Measurements from ENCODE around the gene KIF3C. TPM values are rescaled to one million over a fixed set of nuclear protein-coding genes. Genes with fewer than 3 reads are reported as not detected.
A peak's percentile ranks its signal among the peaks of the same experiment; 100 is the strongest.

Gene KIF3C
- total and polyA plus RNA-seq, 10 of the 15 experiments (the other 5 are each of a cell fraction or from before 2014, with no cell fraction given), result 0.10 to 0.63 (median 0.46) TPM

DNA sequence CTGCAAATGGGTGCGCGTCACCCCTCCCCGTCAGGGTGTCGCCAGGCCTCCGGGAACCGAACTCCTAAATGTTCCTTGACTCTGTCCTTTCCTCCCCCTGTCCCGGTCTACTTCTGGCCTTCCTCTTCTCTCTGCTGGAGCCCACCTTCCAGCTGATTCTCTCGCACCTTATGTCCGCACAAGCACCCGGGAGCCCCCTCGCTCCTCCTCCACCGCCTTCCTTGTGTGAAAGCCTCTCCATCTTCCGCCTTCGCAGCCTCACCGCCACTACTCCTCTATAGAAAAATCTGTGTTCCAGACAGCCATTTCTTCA is 627 bp upstream of the KIF3C start:
- H2AFZ ChIP-seq (ENCODE audit: control insufficient read depth, low read depth, low read length), result no peak overlapping the region; the same call in 1 of the 2 replicates
- no TSS peak for BruUV-seq (replicated peaks)
- no peaks in the 10 kb centered on the region for H4K20me1 ChIP-seq (ENCODE audit: control insufficient read depth, insufficient read depth)
- intact Hi-C loops (cut with micrococcal nuclease; ENCODE audit: unreplicated experiment), result no loop called here
- peak overlapping the region; percentile 92; the same call in 1 of the 2 replicates for H3K4me3 ChIP-seq
- H3K4me2 ChIP-seq (ENCODE audit: control insufficient read depth, insufficient read depth), result peak overlapping the region; percentile 75; the same call in 1 of the 2 replicates
- H3K4me1 ChIP-seq (ENCODE audit: control insufficient read depth, insufficient read depth, low read length), result no peaks in the 10 kb centered on the region
- POLR2A ChIA-PET, result no interaction called here
- FAIRE-seq (no peak), DNase-seq (ENCODE audit: low read depth, low spot score) (no peak), ATAC-seq (no peak)
- no peak overlapping the region for H3K9ac ChIP-seq (ENCODE audit: control insufficient read depth, insufficient read depth, low read length)
- TF ChIP-seq RB1 (IDR thresholded peaks at IDR 0.05; ENCODE audit: borderline replicate concordance) (no peak), SUZ12 (IDR thresholded peaks at IDR 0.05; ENCODE audit: unreplicated experiment) (no peak), MYB (IDR thresholded peaks at IDR 0.05; ENCODE audit: borderline replicate concordance, low read depth, low read length) (no peak), BACH1 (IDR thresholded peaks at IDR 0.05; ENCODE audit: borderline replicate concordance) (no peak), ZBED1 (IDR thresholded peaks at IDR 0.05; ENCODE audit: borderline replicate concordance) (no peak)
- CTCF ChIA-PET, result interaction anchor here (1.5 kb wide), 1 partner anchor 162 kb away, joined by 4 read pairs; no protein-coding TSS in a partner anchor
- H3K27me3 ChIP-seq (replicated peaks in 1 of 2; ENCODE audit: control insufficient read depth in 2 of 2, insufficient read depth in 2 of 2, low read length in 1 of 2), result no peaks in the 10 kb centered on the region
- in situ Hi-C loops (cut with MboI), result no loop called here
- no peaks in the 10 kb centered on the region for H3K36me3 ChIP-seq (ENCODE audit: control insufficient read depth in 2 of 2, insufficient read depth in 2 of 2, low read length in 1 of 2)
- no peaks in the 10 kb centered on the region for H3K79me2 ChIP-seq (ENCODE audit: control insufficient read depth, insufficient read depth, low read length)
- SMC1A ChIA-PET (ENCODE audit: uncharacterized antibody, unreplicated experiment), result no interaction called here
- 80% methylated on average over 15 of the region's 15 CpGs for WGBS (ENCODE audit: insufficient coverage, insufficient replicate concordance, low lambda C conversion rate, missing lambda C conversion rate)
- no peaks in the 10 kb centered on the region for H3K9me3 ChIP-seq (replicated peaks; ENCODE audit: control insufficient read depth, insufficient read depth, low read length)
- RAD21 ChIA-PET (ENCODE audit: unreplicated experiment), result interaction anchor here (1.5 to 1.7 kb wide), 2 partner anchors 30 to 131 kb away, joined by 3 to 5 read pairs; no protein-coding TSS in a partner anchor
- H3K27ac ChIP-seq (ENCODE audit: control insufficient read depth, insufficient read depth), result no peak overlapping the region

DNA sequence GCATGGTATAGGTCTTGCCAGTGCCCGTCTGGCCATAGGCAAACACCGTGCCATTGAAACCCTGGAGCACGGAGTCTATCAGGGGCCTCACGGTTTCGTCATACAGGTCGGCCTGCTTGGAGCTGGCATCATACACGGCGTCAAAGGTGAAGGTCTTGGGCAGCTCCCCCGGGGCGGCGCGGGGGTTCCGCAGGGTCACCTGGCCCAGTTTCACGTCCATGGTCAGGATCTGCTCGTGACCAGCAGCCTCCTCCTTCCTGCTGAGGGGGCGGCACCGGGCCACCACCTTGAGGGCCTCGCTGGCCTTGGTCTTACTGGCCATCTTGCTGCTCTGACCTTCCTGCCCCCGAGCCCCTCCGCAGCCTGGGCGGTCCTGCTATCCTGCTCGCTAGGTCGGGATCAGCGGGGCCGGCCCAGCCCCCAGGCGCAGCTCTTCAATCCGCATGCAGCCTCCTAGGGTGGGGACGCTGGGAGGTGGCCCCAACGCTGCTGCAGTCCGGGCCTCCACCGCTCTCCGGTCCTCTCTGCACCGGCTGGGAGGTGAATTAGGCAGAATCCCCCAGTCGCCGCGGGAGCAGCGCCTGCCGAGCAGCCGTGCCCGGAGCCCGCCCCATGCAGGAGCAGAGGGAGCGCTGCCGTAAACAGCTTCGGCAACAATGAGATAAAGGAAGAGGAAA is 563 bp downstream of the KIF3C start:
- no peaks in the 10 kb centered on the region for H3K79me2 ChIP-seq (ENCODE audit: control insufficient read depth, insufficient read depth, low read length)
- WGBS (ENCODE audit: insufficient coverage, insufficient replicate concordance, low lambda C conversion rate, missing lambda C conversion rate), result 25% methylated on average over 40 of the region's 44 CpGs
- BruUV-seq (replicated peaks), result no TSS peak
- intact Hi-C loops (cut with micrococcal nuclease; ENCODE audit: unreplicated experiment) (no loop called here), in situ Hi-C loops (cut with MboI) (no loop called here)
- DNase-seq (ENCODE audit: low read depth, low spot score), result no peak
- H2AFZ ChIP-seq (ENCODE audit: control insufficient read depth, low read depth, low read length), result peak overlapping the region; percentile 57
- ChIA-PET POLR2A (interaction anchor here (0.5 kb wide), 1 partner anchor 140 kb away, joined by 3 read pairs; no protein-coding TSS in a partner anchor), SMC1A (ENCODE audit: uncharacterized antibody, unreplicated experiment) (no interaction called here), RAD21 (ENCODE audit: unreplicated experiment) (interaction anchor here (0.7 to 1.7 kb wide), 4 partner anchors 10 to 130 kb away, joined by 3 to 5 read pairs (median 4); no protein-coding TSS in a partner anchor), CTCF (interaction anchor here (1.5 to 2.0 kb wide), 2 partner anchors 10 to 163 kb away, joined by 4 to 5 read pairs; no protein-coding TSS in a partner anchor)
- no peaks in the 10 kb centered on the region for H3K9me3 ChIP-seq (replicated peaks; ENCODE audit: control insufficient read depth, insufficient read depth, low read length)
- FAIRE-seq, result no peak
- H4K20me1 ChIP-seq (ENCODE audit: control insufficient read depth, insufficient read depth), result no peaks in the 10 kb centered on the region
- H3K36me3 ChIP-seq (ENCODE audit: control insufficient read depth in 2 of 2, insufficient read depth in 2 of 2, low read length in 1 of 2), result no peaks in the 10 kb centered on the region
- peak; percentile 60 for ATAC-seq
- H3K27ac ChIP-seq (ENCODE audit: control insufficient read depth, insufficient read depth), result no peak overlapping the region
- no peaks in the 10 kb centered on the region for H3K27me3 ChIP-seq (replicated peaks in 1 of 2; ENCODE audit: control insufficient read depth in 2 of 2, insufficient read depth in 2 of 2, low read length in 1 of 2)
- no peaks in the 10 kb centered on the region for H3K4me1 ChIP-seq (ENCODE audit: control insufficient read depth, insufficient read depth, low read length)
- peak overlapping the region; percentile 66 for H3K4me2 ChIP-seq (ENCODE audit: control insufficient read depth, insufficient read depth)
- peak overlapping the region; percentile 10; the same call in 1 of the 2 replicates for H3K9ac ChIP-seq (ENCODE audit: control insufficient read depth, insufficient read depth, low read length)
- H3K4me3 ChIP-seq, result peak overlapping the region; percentile 92
- TF ChIP-seq BACH1 (IDR thresholded peaks at IDR 0.05; ENCODE audit: borderline replicate concordance) (no peak), ZNF384 (IDR thresholded peaks at IDR 0.05; ENCODE audit: borderline replicate concordance, low read depth, low read length) (no peak)
- TF ChIP-seq, protein P1, sequence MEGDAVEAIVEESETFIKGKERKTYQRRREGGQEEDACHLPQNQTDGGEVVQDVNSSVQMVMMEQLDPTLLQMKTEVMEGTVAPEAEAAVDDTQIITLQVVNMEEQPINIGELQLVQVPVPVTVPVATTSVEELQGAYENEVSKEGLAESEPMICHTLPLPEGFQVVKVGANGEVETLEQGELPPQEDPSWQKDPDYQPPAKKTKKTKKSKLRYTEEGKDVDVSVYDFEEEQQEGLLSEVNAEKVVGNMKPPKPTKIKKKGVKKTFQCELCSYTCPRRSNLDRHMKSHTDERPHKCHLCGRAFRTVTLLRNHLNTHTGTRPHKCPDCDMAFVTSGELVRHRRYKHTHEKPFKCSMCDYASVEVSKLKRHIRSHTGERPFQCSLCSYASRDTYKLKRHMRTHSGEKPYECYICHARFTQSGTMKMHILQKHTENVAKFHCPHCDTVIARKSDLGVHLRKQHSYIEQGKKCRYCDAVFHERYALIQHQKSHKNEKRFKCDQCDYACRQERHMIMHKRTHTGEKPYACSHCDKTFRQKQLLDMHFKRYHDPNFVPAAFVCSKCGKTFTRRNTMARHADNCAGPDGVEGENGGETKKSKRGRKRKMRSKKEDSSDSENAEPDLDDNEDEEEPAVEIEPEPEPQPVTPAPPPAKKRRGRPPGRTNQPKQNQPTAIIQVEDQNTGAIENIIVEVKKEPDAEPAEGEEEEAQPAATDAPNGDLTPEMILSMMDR (IDR thresholded peaks at IDR 0.05 in 2 of 3, conservative IDR thresholded peaks at IDR 0.05 in 1 of 3; ENCODE audit: control insufficient read depth in 2 of 3, extremely low read depth in 1 of 3, insufficient read depth in 1 of 3, low read depth in 3 of 3, low read length in 3 of 3), result no peak

All from GM12878 (cell line).